Measurements from ENCODE around the gene JOSD1.

The JOSD1 gene

DNA sequence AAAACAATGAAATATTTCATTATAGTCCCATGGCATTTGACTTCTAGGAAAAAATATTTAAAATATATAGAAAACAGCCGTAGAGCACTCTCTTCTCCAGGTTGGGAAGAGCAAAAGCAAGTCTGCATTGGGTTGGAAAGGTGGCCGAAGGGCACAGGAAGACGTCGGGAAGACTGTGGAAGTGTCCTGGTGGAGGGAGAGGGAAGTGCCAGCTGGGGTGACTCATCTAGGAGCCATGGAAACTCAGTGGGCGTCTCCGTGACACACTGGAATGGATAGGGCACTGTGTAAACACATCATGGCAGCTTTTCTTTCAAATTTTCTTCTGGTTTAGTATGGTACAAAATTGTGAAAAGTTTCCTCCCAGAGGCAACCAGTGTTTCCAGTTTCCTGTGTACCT is 17.7 kb upstream of the JOSD1 start:
- peak overlapping the region; percentile 49 for H3K27ac ChIP-seq
- no peak for TF ChIP-seq ZFX (IDR thresholded peaks at IDR 0.05; ENCODE audit: borderline replicate concordance)
- TF ChIP-seq, protein P1, sequence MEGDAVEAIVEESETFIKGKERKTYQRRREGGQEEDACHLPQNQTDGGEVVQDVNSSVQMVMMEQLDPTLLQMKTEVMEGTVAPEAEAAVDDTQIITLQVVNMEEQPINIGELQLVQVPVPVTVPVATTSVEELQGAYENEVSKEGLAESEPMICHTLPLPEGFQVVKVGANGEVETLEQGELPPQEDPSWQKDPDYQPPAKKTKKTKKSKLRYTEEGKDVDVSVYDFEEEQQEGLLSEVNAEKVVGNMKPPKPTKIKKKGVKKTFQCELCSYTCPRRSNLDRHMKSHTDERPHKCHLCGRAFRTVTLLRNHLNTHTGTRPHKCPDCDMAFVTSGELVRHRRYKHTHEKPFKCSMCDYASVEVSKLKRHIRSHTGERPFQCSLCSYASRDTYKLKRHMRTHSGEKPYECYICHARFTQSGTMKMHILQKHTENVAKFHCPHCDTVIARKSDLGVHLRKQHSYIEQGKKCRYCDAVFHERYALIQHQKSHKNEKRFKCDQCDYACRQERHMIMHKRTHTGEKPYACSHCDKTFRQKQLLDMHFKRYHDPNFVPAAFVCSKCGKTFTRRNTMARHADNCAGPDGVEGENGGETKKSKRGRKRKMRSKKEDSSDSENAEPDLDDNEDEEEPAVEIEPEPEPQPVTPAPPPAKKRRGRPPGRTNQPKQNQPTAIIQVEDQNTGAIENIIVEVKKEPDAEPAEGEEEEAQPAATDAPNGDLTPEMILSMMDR (IDR thresholded peaks at IDR 0.05), result peak; percentile 36

GRCh38 chr22:38717244-38717643 is 16.5 kb upstream of the JOSD1 start:
- peak overlapping the region; percentile 49 for H3K27ac ChIP-seq
- no peak for TF ChIP-seq ZFX (IDR thresholded peaks at IDR 0.05; ENCODE audit: borderline replicate concordance)
- TF ChIP-seq, protein P1 (IDR thresholded peaks at IDR 0.05), result no peak

GRCh38 chr22:38716826-38717225 is 16.1 kb upstream of the JOSD1 start:
- no peak overlapping the region; the same call in 1 of the 2 replicates for H3K27ac ChIP-seq
- TF ChIP-seq ZFX (IDR thresholded peaks at IDR 0.05; ENCODE audit: borderline replicate concordance), result no peak
- TF ChIP-seq, protein P1 (IDR thresholded peaks at IDR 0.05), result no peak

GRCh38 chr22:38716271-38716670 is 15.5 kb upstream of the JOSD1 start:
- H3K27ac ChIP-seq, result no peak overlapping the region
- TF ChIP-seq, protein P1 (IDR thresholded peaks at IDR 0.05), result no peak
- TF ChIP-seq ZFX (IDR thresholded peaks at IDR 0.05; ENCODE audit: borderline replicate concordance), result no peak

DNA sequence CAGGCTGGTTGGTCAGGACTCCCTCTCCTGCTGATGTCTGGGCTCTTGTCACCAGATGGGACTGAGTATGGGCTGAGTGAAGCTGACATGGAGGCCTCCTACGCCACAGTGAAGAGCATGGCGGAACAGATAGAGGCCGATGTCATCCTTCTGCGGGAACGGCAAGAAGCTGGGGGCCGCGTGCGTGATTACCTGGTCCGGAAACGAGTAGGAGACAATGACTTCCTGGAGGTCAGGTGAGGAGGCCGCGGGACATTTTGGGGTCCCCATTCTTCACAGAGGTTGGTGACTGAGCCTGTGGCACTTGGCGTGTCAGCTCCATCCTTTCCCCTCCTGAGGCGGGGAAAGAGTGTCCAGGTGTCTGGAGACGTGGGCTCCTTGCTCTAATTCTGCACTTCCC is 15.1 kb upstream of the JOSD1 start:
- TF ChIP-seq ZFX (IDR thresholded peaks at IDR 0.05; ENCODE audit: borderline replicate concordance), result no peak
- TF ChIP-seq, protein P1 (IDR thresholded peaks at IDR 0.05), result no peak
- H3K27ac ChIP-seq, result no peak overlapping the region

DNA sequence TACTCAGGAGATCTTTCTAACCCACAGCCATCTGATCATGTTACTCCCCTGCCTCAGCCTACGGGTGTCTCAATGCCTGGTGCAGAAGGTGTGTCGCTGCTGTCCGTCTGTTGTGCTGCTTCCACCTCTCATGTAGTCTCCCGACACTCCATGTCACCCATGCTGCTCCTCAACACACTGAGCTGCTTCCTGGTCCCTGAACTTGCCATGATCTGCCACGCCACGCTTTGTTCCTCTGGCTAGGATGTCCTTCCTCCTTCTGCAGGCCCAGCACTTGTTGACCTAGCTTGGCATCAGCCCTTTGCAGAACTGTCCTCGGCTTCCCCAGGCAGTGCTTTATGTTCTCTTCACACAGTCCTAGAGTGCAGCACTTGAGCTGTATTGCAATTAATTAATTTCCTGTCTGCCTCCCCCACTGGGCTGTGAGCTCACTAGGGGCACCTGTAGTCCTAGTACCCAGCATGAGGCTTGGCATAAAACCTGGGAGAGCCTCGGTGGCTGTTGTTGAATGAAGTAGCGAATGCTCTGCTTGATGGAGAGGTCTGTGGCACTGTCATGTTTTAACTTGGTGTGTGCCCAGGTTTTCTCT is 14.5 kb upstream of the JOSD1 start:
- H3K27ac ChIP-seq, result no peak overlapping the region
- TF ChIP-seq, protein P1 (IDR thresholded peaks at IDR 0.05), result no peak
- no peak for TF ChIP-seq ZFX (IDR thresholded peaks at IDR 0.05; ENCODE audit: borderline replicate concordance)

GRCh38 chr22:38713921-38714320 is 13.2 kb upstream of the JOSD1 start:
- TF ChIP-seq, protein P1 (IDR thresholded peaks at IDR 0.05), result no peak
- no peak for TF ChIP-seq ZFX (IDR thresholded peaks at IDR 0.05; ENCODE audit: borderline replicate concordance)
- H3K27ac ChIP-seq, result no peak overlapping the region

Measured in 22Rv1 (cell line).